Measurements from ENCODE around the gene RAPGEF2. TPM values are rescaled to one million over a fixed set of nuclear protein-coding genes. Genes with fewer than 3 reads are reported as not detected.
"Not testable (repeated sequence)": the region's sequence is repeated elsewhere in the genome, so short reads cannot be mapped to it uniquely, and the experiment has no call there.

The RAPGEF2 gene
- total and polyA plus RNA-seq, 2 donors = 13.6 to 78.7 TPM

GRCh38 chr4:159312236-159312635 is 209.4 kb downstream of the RAPGEF2 start:
- Histone ChIP-seq H3K27ac (ENCODE audit: low read depth) (no peak overlapping the region), H3K4me3 (ENCODE audit: low read depth, low read length) (no peak overlapping the region), H3K4me1 (ENCODE audit: insufficient read depth) (no peaks in the 10 kb centered on the region), H3K36me3 (ENCODE audit: insufficient read depth) (no peaks in the 10 kb centered on the region)
- no peak for DNase-seq (ENCODE audit: extremely low spot score)

- not testable (repeated sequence) for H3K36me3 ChIP-seq (ENCODE audit: insufficient read depth); DNase-seq (ENCODE audit: extremely low spot score); H3K4me1 ChIP-seq (ENCODE audit: insufficient read depth); H3K4me3 ChIP-seq (ENCODE audit: low read depth, low read length); H3K27ac ChIP-seq (ENCODE audit: low read depth)
- WGBS = 90% methylated on average over 12 of the region's 12 CpGs
Measured at GRCh38 chr4:159315879-159316278, 213.0 kb downstream of the RAPGEF2 start.

GRCh38 chr4:159317203-159317602 is 214.3 kb downstream of the RAPGEF2 start:
- 95% methylated on average over 5 of the region's 5 CpGs for WGBS

DNA sequence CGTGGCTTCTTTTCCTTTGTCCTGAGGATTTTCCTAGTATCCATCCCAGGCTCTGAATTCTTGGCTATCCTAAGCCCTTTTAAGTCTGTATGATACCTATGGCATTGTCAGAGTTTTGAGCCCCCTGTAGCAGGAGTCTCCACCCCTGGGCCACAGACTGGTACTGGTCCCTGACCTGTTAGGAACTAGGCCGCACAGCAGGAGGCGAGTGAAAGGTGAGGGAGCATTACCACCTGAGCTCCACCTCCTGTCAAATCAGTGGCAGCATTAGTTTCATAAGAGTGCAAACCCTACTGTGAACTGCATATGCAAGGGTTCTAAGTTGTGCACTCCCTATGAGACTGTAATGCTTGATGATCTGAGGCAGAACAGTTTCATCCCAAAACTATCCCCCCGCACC is 216.1 kb downstream of the RAPGEF2 start:
- H3K4me3 ChIP-seq (ENCODE audit: low read depth, low read length) = no peak overlapping the region
- no peak for DNase-seq (ENCODE audit: extremely low spot score)
- H3K27ac ChIP-seq (ENCODE audit: low read depth) = no peak overlapping the region
- H3K4me1 ChIP-seq (ENCODE audit: insufficient read depth) = no peaks in the 10 kb centered on the region
- H3K36me3 ChIP-seq (ENCODE audit: insufficient read depth) = peaks cover 3% of the 10 kb centered on the region
- WGBS = 97% methylated on average over 4 of the region's 4 CpGs

More at GRCh38 chr4:159317203-159317602, 214.3 kb downstream of the RAPGEF2 start:
- Histone ChIP-seq H3K4me1 (ENCODE audit: insufficient read depth) (no peaks in the 10 kb centered on the region), H3K36me3 (ENCODE audit: insufficient read depth) (peaks cover 3% of the 10 kb centered on the region), H3K4me3 (ENCODE audit: low read depth, low read length) (no peak overlapping the region), H3K27ac (ENCODE audit: low read depth) (no peak overlapping the region)
- DNase-seq (ENCODE audit: extremely low spot score) = no peak

GRCh38 chr4:159326480-159326879 is 223.6 kb downstream of the RAPGEF2 start:
- Histone ChIP-seq H3K36me3 (ENCODE audit: insufficient read depth) (no peaks in the 10 kb centered on the region), H3K4me1 (ENCODE audit: insufficient read depth) (no peaks in the 10 kb centered on the region), H3K27ac (ENCODE audit: low read depth) (no peak overlapping the region), H3K4me3 (ENCODE audit: low read depth, low read length) (no peak overlapping the region)
- DNase-seq (ENCODE audit: extremely low spot score) = no peak

DNA sequence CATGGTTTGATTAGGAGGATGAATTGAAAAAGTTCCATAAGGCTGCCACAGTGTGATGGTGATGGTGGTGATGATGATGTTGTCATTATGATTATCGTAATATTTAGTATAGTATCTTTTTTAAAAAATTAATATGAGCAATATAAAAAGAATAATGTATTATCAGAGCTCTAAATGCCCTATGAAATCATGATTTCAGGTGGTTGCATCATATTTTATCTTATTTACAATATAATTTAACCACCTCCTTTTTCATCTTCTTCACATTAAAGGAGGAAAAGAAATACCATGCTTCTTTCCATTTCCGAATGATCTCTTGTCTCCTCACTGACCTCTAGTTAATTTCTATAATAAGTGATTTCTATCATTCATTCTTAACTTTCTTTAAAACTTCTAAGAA is 225.9 kb downstream of the RAPGEF2 start:
- H3K27ac ChIP-seq (ENCODE audit: low read depth) = no peak overlapping the region
- DNase-seq (ENCODE audit: extremely low spot score) = no peak
- H3K4me3 ChIP-seq (ENCODE audit: low read depth, low read length) = no peak overlapping the region
- 97% methylated on average over 2 of the region's 2 CpGs for WGBS
- no peaks in the 10 kb centered on the region for H3K36me3 ChIP-seq (ENCODE audit: insufficient read depth)
- H3K4me1 ChIP-seq (ENCODE audit: insufficient read depth) = no peaks in the 10 kb centered on the region

- no peak for DNase-seq (ENCODE audit: extremely low spot score)
- 93% methylated on average over 1 of the region's 1 CpG for WGBS
- Histone ChIP-seq H3K4me3 (ENCODE audit: low read depth, low read length) (no peak overlapping the region), H3K4me1 (ENCODE audit: insufficient read depth) (no peaks in the 10 kb centered on the region), H3K27ac (ENCODE audit: low read depth) (no peak overlapping the region), H3K36me3 (ENCODE audit: insufficient read depth) (peaks cover 2% of the 10 kb centered on the region)
Measured at GRCh38 chr4:159334461-159334860, 231.6 kb downstream of the RAPGEF2 start.

DNA sequence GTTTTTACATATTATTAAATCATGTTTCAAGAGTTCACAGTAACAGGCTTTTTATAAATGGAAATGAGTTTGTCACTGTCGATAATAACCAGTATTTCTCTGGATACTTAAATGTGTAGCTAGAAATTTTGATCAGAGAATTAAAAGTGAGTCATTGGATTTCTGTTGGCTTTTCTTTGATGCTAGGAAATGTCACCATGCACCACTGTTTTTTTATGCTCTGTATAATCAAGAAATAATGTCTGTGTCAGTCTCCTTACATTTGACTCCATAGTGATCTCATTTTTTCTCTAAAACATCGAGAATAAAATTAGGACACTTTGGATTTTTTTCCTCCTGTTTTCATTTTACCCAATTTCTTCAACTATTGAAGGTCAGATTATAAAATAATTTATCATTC is 234.2 kb downstream of the RAPGEF2 start:
- no peak for DNase-seq (ENCODE audit: extremely low spot score)
- Histone ChIP-seq H3K36me3 (ENCODE audit: insufficient read depth) (peaks cover 2% of the 10 kb centered on the region), H3K27ac (ENCODE audit: low read depth) (no peak overlapping the region), H3K4me3 (ENCODE audit: low read depth, low read length) (no peak overlapping the region), H3K4me1 (ENCODE audit: insufficient read depth) (no peaks in the 10 kb centered on the region)
- 92% methylated on average over 2 of the region's 2 CpGs for WGBS

GRCh38 chr4:159341522-159341921 is 238.6 kb downstream of the RAPGEF2 start:
- no peak for DNase-seq (ENCODE audit: extremely low spot score)
- no peaks in the 10 kb centered on the region for H3K4me1 ChIP-seq (ENCODE audit: insufficient read depth)
- H3K36me3 ChIP-seq (ENCODE audit: insufficient read depth) = peaks cover 4% of the 10 kb centered on the region
- H3K27ac ChIP-seq (ENCODE audit: low read depth) = no peak overlapping the region
- WGBS = 85% methylated on average over 2 of the region's 2 CpGs
- no peak overlapping the region for H3K4me3 ChIP-seq (ENCODE audit: low read depth, low read length)

GRCh38 chr4:159342374-159342773 is 239.5 kb downstream of the RAPGEF2 start:
- H3K4me1 ChIP-seq (ENCODE audit: insufficient read depth) = no peaks in the 10 kb centered on the region
- peaks cover 6% of the 10 kb centered on the region for H3K36me3 ChIP-seq (ENCODE audit: insufficient read depth)
- no peak overlapping the region for H3K4me3 ChIP-seq (ENCODE audit: low read depth, low read length)
- DNase-seq (ENCODE audit: extremely low spot score) = no peak
- 98% methylated on average over 3 of the region's 3 CpGs for WGBS
- H3K27ac ChIP-seq (ENCODE audit: low read depth) = no peak overlapping the region

GRCh38 chr4:159343116-159343515 is 240.2 kb downstream of the RAPGEF2 start:
- Histone ChIP-seq H3K27ac (ENCODE audit: low read depth) (no peak overlapping the region), H3K4me3 (ENCODE audit: low read depth, low read length) (no peak overlapping the region), H3K36me3 (ENCODE audit: insufficient read depth) (peaks cover 6% of the 10 kb centered on the region), H3K4me1 (ENCODE audit: insufficient read depth) (no peaks in the 10 kb centered on the region)
- 90% methylated on average over 8 of the region's 8 CpGs for WGBS
- DNase-seq (ENCODE audit: extremely low spot score) = no peak

DNA sequence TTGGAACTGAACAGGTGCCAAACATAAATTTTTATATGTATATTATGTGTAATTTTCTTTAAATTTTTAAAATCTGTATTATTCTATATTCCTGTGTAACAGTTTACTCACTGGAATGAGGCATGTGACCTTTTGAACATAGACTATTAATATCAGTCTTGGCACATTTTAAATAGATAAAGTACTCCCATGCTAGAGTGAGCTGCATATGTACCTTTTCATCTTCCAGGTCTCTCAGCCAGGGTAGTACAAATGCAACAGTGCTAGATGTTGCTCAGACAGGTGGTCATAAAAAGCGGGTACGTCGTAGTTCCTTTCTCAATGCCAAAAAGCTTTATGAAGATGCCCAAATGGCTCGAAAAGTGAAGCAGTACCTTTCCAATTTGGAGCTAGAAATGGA is 242.0 kb downstream of the RAPGEF2 start:
- WGBS = 96% methylated on average over 4 of the region's 4 CpGs
- H3K27ac ChIP-seq (ENCODE audit: low read depth) = no peak overlapping the region
- no peaks in the 10 kb centered on the region for H3K4me1 ChIP-seq (ENCODE audit: insufficient read depth)
- no peak overlapping the region for H3K4me3 ChIP-seq (ENCODE audit: low read depth, low read length)
- no peak for DNase-seq (ENCODE audit: extremely low spot score)
- peaks cover 4% of the 10 kb centered on the region for H3K36me3 ChIP-seq (ENCODE audit: insufficient read depth)

- H3K27ac ChIP-seq (ENCODE audit: low read depth) = no peak overlapping the region
- peaks cover 4% of the 10 kb centered on the region for H3K36me3 ChIP-seq (ENCODE audit: insufficient read depth)
- no peaks in the 10 kb centered on the region for H3K4me1 ChIP-seq (ENCODE audit: insufficient read depth)
- WGBS = 98% methylated on average over 5 of the region's 5 CpGs
- no peak for DNase-seq (ENCODE audit: extremely low spot score)
- H3K4me3 ChIP-seq (ENCODE audit: low read depth, low read length) = no peak overlapping the region
Measured at GRCh38 chr4:159346681-159347080, 243.8 kb downstream of the RAPGEF2 start.

- H3K36me3 ChIP-seq (ENCODE audit: insufficient read depth) = peaks cover 4% of the 10 kb centered on the region
- H3K4me1 ChIP-seq (ENCODE audit: insufficient read depth) = no peaks in the 10 kb centered on the region
- H3K27ac ChIP-seq (ENCODE audit: low read depth) = no peak overlapping the region
- DNase-seq (ENCODE audit: extremely low spot score) = no peak
- no peak overlapping the region for H3K4me3 ChIP-seq (ENCODE audit: low read depth, low read length)
- WGBS = 93% methylated on average over 9 of the region's 9 CpGs
Measured at GRCh38 chr4:159347813-159348212, 244.9 kb downstream of the RAPGEF2 start.

DNA sequence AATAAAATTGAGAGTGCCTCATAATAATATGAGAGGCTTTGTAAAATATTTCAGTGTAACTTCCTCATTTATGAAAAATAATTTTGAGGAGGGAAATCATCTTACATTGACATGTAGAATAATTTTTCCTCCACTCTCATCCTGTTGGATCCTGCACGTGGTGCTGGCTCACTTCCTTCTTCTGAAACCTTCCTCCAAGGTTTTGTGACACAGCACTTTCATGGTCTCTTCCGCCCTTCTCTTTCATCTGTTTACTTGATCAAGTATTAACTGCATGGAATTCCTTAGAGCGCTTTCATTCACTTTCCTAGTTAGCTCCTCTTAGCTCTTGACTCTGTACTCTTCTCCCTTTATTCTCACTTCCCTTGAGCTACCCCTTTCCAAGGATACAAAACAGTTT is 246.5 kb downstream of the RAPGEF2 start:
- no peak overlapping the region for H3K27ac ChIP-seq (ENCODE audit: low read depth)
- H3K4me1 ChIP-seq (ENCODE audit: insufficient read depth) = no peaks in the 10 kb centered on the region
- DNase-seq (ENCODE audit: extremely low spot score) = no peak
- H3K4me3 ChIP-seq (ENCODE audit: low read depth, low read length) = no peak overlapping the region
- WGBS = 87% methylated on average over 3 of the region's 3 CpGs
- H3K36me3 ChIP-seq (ENCODE audit: insufficient read depth) = peaks cover 2% of the 10 kb centered on the region

Measured in urinary bladder (tissue), 4 donors.